ENCODE results near the gene HIF1A.
"Not testable (repeated sequence)": the region's sequence is repeated elsewhere in the genome, so short reads cannot be mapped to it uniquely, and the experiment has no call there.

HIF1A gene

GRCh38 chr14:61710853-61711817 lies 15.8 kb downstream of the HIF1A start:
- no peak for DNase-seq

- no peak for DNase-seq
Measured at GRCh38 chr14:61712137-61712536, 16.8 kb downstream of the HIF1A start.

DNA sequence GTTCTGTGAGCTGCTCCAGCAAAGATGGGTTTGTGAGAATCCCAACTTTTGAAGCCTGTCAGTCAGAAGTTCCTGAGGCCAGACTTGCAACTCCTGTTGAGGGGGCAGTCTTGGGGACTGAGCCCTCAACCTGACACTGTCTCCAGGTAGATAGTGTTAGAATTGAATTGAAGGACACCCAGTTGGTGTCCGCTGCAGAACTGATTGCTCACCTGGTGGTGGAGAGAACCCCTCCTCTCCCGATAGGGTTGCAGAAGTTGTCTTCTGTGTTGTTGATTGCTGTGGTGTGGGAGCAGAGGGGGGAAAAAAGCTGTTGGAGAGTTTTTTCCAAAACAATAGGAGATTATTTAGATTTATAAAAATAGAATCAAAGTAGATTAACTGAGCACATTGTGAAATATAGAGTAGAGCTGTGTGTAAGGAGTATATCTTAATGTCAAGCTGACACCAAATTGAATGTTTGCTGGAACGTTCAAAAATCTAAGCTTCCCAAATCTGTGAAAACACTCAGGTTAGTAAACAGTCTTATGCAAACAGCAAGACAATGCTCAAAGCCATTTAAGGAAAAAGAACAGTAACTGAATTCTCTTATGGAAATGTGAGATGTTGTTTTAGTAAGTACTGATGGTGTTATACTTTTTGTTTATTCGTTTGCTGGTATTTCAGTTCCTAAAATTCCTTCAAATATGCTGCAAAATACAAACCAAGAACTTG lies 18.6 kb downstream of the HIF1A start:
- DNase-seq: no peak

DNA sequence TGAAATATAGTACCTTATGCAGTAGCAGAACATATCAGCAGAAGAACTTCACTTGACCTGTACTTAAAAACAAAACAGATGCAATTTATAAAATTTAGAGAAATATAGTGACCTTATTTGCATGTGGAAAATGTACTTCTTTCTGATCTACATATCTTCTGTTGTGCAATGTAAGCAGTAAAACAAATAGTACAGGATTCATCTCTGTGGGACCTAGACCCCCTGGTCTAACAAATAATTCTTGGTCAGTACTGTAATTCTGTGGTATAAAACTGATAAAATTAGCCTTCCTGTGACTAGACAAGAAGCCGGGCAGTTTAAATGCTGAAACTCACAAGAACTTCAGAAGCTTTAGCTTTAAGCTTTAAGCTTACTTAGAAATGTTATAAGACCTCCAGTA lies 21.6 kb downstream of the HIF1A start:
- no peak for DNase-seq

DNA sequence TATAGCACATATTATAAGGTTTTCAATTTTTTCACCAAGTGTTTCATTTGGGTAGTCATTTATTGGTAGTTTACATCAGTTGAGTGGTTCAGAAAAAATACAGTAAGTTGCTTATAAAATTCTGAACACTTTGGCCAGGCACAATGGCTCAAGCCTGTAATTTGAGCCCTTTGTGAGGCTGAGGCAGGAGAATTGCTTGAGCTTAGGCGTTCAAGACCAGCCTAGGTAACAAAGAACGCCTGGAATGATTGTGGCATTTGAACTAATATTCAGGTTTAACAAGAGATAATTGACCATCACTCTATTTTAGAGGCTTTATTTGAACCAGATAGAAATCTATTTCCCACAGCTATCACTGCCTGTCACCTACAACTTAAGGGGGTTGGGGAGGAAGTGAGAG lies 22.7 kb downstream of the HIF1A start:
- DNase-seq: no peak

DNA sequence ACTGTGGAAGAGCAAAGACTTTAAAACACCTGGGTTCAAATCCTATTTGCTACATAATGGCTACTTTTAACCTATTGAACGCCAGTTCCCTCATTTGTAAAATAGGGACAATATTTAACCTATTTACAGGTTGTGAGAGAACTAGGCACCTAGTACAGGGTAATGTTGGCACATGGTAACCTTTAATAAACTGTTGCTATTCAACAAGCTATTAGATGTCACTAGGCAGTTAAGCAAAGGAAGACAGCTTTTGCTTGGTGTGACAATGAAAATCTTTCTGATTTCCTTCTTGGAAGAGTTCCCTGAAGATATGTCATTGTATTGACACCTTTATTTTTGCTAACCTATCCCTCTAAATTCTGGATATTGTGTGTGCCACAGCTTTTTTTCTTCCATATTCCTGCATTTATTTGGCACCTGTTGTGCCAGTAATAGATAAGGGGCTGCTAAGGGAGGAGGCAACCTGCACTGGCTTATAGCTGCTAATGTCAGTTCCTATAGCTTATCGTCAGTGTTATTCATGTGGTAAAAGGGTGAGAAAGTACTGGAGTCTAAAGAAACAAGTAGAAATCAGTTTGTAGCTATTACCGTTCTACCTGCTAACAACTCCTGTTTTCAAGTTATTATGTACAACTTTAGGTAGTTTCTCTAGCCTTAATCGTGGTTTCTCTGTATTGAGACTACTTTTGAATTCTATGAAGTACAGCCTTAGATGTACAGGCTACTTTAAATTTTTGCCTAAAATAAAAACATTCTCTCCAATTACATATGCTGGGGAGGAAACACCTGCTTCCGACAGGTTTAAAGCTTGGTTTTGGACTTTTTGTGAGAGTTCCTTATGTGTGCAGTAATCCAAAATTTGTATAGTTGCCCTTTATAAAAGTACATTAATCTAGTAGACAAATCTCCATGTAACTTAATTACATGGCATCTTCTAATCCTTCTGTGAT lies 24.3 kb downstream of the HIF1A start:
- DNase-seq: no peak

- no peak for DNase-seq
Measured at GRCh38 chr14:61720294-61720661, 25.0 kb downstream of the HIF1A start.

DNA sequence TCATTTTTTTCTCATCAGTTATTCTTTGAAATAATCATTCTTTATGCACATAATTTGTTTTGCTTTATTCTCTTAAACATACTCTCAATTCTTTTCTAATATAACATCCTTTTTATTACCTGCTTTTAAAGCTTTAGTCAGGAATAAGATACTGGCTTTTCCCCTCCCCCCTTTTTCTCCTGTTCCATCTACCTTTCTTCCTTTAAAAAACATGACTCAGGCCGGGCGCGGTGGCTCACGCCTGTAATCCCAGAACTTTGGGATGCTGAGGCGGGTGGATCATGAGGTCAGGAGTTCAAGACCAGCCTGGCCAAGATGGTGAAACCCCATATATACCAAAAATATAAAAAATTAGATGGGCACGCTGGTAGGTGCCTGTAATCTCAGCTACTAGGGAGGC lies 25.4 kb downstream of the HIF1A start:
- DNase-seq: no peak

DNA sequence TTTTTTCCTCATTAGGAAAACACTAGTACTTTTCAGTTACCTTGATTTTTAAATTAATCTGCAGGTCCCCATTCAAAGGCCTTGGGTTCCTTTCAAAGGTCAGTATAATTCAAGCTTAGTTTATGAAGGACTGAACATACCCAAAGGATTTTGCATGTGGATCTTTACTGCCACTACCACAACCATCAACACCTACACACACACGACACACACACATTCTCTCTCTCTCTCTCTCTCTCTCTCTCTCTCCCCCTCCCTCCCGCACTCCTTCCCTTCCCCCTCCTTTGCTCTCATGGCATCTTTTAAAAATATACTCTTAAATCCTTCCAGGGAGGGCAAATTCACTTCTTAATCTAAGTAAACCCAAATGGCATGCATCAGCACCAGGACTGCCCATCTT lies 28.8 kb downstream of the HIF1A start:
- no peak for DNase-seq

DNA sequence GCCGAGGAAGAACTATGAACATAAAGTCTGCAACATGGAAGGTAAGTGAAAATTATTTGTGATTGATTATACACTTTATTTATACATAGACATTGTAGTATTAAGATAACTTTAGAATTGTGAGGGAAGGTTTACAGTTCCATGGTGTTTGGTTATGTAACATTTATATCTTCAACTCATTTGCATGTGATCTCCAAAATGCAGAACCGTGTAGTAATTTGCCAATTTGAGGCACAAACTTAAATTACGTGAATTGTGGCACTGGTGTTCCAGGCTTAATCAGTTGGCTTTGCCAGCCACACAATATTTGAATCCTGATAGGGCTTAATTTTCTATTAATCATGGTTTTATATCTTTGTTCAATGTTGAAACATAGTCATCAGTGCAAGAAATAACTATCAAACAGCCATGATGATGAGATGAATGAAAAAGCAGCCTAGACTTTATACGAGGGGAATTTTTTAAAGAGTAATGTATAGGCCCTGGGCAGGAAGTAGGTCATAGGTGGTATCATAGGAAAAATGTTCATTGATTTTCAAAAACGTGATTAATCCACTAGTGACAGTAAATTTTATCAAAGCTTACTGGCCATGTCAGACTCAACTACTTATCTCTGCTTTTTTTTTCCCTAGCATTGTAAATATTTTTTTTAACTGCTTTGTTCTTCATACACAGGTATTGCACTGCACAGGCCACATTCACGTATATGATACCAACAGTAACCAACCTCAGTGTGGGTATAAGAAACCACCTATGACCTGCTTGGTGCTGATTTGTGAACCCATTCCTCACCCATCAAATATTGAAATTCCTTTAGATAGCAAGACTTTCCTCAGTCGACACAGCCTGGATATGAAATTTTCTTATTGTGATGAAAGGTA lies 31.7 kb downstream of the HIF1A start:
- no peak for DNase-seq

DNA sequence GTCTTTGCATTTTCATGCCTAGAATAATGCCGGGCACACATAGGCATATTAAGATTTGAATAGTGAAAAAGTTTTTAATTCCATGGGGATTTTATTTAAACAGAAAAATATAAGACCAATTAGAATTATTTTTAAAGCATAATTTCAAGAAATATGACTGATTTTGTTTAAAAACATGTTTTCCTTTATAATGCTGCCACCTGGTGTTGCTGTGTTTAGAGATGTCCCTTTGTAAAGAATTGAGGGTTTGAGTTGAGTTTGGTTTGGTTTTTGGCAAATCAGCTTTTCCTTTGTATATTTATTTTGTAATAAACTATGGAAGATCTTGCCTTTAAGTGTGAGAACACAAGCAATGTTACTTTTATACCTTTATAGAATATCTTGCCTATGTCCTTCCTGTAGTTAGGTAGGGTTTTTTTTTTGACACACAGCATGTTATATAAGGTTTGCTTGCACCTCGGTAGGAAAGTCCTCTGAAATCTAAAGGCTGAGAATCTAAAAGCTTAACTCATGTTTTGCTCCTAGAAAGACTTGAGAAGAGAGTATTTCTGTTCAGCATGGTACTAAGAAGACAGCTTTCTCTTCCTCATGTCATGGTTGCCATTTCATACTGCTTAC lies 35.6 kb downstream of the HIF1A start:
- no peak for DNase-seq

GRCh38 chr14:61733972-61734371 lies 38.7 kb downstream of the HIF1A start:
- no peak for DNase-seq

GRCh38 chr14:61736751-61737150 lies 41.4 kb downstream of the HIF1A start:
- DNase-seq: no peak

DNA sequence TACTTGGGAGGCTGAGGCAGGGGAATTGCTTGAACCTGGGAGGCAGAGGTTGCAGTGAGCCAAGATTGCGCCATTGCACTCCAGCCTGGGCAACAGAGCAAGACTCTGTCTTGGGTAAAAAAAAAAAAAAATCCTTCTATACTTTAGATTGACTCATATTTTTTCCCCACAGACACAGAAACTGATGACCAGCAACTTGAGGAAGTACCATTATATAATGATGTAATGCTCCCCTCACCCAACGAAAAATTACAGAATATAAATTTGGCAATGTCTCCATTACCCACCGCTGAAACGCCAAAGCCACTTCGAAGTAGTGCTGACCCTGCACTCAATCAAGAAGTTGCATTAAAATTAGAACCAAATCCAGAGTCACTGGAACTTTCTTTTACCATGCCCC lies 42.6 kb downstream of the HIF1A start:
- DNase-seq: peak; percentile 79

GRCh38 chr14:61739133-61739532 lies 43.8 kb downstream of the HIF1A start:
- DNase-seq: no peak

- DNase-seq: no peak
Measured at GRCh38 chr14:61742371-61742770, 47.1 kb downstream of the HIF1A start.

DNA sequence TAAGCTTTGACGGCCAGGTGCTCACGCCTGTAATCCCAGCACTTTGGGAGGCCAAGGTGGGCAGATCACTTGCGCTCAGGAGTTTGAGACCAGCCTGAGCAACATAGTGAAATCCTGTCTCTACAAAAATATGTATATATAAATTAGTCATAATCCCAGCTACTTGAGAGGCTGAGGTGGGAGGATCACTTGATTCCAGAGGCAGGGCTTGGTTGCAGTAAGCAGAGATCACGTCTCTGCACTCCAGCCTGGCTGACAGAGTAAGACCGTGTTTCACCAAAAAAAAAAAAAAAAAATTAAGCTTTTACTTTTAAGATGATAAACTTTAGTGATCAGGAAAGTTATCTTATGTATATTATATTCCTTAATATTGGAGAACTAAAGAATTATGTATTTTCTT lies 48.9 kb downstream of the HIF1A start:
- no peak for DNase-seq

DNA sequence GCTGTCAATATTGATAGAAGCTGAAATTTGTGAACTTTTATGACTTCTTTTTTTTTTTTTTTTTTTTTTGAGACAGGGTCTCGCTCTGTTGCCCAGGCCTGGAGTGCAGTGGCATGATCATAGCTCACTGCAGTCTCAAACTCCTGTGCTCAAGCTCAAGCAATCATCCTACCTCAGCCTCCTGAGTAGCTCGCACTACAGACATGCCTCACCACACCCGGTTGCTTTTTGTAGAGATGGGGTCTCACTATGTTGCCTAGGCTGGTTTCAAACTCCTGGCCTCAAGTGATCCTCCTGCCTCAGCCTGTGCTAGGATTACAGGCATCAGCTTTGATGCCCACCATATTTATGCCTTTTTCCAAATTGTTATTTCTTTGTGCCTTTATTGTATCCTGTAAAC lies 51.0 kb downstream of the HIF1A start:
- DNase-seq: not testable (repeated sequence)

- no peak for DNase-seq
Measured at GRCh38 chr14:61746881-61747280, 51.6 kb downstream of the HIF1A start.

DNA sequence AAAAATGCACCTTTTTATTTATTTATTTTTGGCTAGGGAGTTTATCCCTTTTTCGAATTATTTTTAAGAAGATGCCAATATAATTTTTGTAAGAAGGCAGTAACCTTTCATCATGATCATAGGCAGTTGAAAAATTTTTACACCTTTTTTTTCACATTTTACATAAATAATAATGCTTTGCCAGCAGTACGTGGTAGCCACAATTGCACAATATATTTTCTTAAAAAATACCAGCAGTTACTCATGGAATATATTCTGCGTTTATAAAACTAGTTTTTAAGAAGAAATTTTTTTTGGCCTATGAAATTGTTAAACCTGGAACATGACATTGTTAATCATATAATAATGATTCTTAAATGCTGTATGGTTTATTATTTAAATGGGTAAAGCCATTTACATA lies 52.0 kb downstream of the HIF1A start:
- no peak for DNase-seq

- DNase-seq: peak; percentile 72
Measured at GRCh38 chr14:61749264-61749663, 54.0 kb downstream of the HIF1A start.

DNA sequence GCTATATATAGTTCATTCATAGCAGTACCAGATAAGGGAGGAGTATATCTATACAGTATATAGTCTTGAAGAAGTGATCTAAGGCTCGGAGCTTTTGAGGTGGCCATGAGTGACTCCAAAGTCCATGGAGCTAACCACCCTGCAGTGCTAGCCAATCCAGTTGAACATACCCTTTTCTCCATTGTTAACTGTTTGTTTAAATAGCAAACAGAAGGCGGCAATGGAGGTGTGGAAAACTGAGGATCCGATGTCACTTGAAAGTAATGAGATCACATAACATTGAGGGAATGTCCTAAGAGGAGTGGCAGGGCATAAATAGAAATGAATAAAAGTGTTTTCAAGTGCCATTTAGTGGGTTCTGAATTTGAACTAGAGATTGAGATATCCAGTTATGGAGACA lies 54.6 kb downstream of the HIF1A start:
- no peak for DNase-seq
